Lower lobe of right lung (tissue), 2 donors: ENCODE data around the gene GTSE1. TPM values are rescaled to one million over a fixed set of nuclear protein-coding genes. Genes with fewer than 3 reads are reported as not detected.

Experiments
- ATAC-seq, 2 donors: fragments of 200-7000 bp; cut with Tn5 transposase; one replicate each; pipeline ENCODE4 v1.9.1; 2020 to 2022; ENCODE audit warnings: mild to moderate bottlenecking in 2 of 2, moderate library complexity in 2 of 2
- DNase-seq: peaks from one replicate; pipeline ENCODE4 v3.0.0-alpha.2; 2020
- H3K27ac ChIP-seq: fragments of 200-600 bp; one replicate; pipeline ENCODE4 v1.8.0; 2022
- H3K27me3 ChIP-seq: fragments of 200-600 bp; one replicate; pipeline ENCODE4 v1.8.0; 2022; ENCODE audit warnings: low read depth
- H3K36me3 ChIP-seq: fragments of 200-600 bp; one replicate; pipeline ENCODE4 v1.8.0; 2022; ENCODE audit warnings: mild to moderate bottlenecking
- H3K4me1 ChIP-seq: fragments of 200-600 bp; one replicate; pipeline ENCODE4 v1.8.0; 2022
- H3K4me3 ChIP-seq: fragments of 200-600 bp; one replicate; pipeline ENCODE4 v1.8.0; 2022; ENCODE audit warnings: mild to moderate bottlenecking
- H3K9me3 ChIP-seq: fragments of 200-600 bp; one replicate; pipeline ENCODE4 v1.8.0; 2022
- intact Hi-C: fragments of 100-400 bp; cut with DNase I; formaldehyde crosslinking; loops from one replicate; pipeline ENCODE4 v1.11.0; 2022
- total RNA-seq: library from RNA; stranded (reverse); fragmentation: NEBNext Ultra II Directional; extraction: Animal tissue kit (Norgen Biotek cat#: 25700); gene quantifications from one replicate; pipeline ENCODE4 v1.2.1, GENCODE V29; 2021
- TF ChIP-seq, protein P1 (sequence below): fragments of 200-600 bp; IDR thresholded peaks from one replicate; pipeline ENCODE4 v1.8.0; 2022; ENCODE audit warnings: antibody characterized with exemption, mild to moderate bottlenecking
- donor health status: DM: no; HTN: yes; CAD: no; lungs with severe emphysema.

GTSE1 gene
- total RNA-seq, 1 donor from 2014 or later: 1.4 TPM

DNA sequence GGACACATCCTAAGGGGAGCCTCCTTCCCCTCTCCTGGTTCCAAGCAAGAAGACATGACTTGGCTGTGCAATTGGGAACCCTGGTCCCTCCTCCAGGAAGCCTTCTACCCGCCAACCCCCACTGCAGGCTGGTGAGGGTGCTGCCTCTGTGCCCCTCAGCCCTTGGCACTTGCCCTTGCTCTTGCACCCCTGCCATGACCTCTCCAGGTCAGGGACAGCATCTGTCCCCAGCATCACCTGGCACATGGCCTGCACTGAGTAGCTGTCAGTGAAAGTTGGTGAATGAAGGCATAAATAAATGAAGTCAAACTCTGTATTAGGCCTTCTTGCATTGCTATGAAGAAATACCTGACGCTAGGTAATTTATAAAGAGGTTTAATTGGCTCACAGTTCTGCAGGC is 1.9 kb upstream of the GTSE1 start:
- no peak for DNase-seq

DNA sequence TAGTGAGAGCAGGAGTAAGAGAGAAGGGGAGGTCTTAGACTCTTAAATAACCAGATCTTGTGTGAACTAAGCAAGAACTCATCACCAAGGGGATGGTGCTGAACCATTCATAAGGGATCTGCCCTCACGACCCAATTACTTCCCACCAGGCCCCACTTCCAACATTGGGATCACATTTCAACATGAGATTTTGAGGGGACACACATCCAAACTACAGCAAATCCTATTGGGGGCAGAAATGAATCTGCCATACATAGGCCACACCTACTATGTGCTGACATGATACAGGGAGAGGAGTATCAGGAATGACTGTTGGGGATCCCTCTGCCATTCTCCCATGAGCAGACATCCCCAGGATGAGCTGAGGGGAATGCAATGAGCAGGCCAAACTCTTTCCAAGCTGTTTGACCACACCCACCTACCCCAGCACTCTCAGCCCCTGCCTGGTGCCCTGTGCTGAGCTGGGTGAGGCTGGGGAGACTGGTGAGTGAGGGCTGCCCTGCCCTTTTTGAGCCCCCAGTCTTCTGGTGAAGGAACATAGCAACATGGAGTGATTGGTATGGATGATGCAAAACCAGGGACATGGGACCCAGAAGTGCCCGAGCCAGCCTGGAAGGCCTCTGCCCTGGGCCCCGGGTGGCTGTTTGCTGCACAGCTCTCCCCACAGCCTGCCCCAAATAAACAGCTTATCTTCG is 1.2 kb upstream of the GTSE1 start:
- H3K4me1 ChIP-seq: peaks cover 16% of the 10 kb centered on the region
- intact Hi-C loops: no loop called here
- peak overlapping the region; percentile 97 for H3K27ac ChIP-seq
- H3K4me3 ChIP-seq: peak overlapping the region; percentile 83
- H3K9me3 ChIP-seq: peaks cover 4% of the 10 kb centered on the region
- DNase-seq (peak; percentile 38), ATAC-seq (no peak)
- H3K27me3 ChIP-seq: no peaks in the 10 kb centered on the region
- peaks cover 27% of the 10 kb centered on the region for H3K36me3 ChIP-seq
- TF ChIP-seq, protein P1, sequence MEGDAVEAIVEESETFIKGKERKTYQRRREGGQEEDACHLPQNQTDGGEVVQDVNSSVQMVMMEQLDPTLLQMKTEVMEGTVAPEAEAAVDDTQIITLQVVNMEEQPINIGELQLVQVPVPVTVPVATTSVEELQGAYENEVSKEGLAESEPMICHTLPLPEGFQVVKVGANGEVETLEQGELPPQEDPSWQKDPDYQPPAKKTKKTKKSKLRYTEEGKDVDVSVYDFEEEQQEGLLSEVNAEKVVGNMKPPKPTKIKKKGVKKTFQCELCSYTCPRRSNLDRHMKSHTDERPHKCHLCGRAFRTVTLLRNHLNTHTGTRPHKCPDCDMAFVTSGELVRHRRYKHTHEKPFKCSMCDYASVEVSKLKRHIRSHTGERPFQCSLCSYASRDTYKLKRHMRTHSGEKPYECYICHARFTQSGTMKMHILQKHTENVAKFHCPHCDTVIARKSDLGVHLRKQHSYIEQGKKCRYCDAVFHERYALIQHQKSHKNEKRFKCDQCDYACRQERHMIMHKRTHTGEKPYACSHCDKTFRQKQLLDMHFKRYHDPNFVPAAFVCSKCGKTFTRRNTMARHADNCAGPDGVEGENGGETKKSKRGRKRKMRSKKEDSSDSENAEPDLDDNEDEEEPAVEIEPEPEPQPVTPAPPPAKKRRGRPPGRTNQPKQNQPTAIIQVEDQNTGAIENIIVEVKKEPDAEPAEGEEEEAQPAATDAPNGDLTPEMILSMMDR: no peak

More for the DNA sequence above, 1.9 kb upstream of the GTSE1 start:
- H3K9me3 ChIP-seq: peaks cover 4% of the 10 kb centered on the region
- no peak overlapping the region for H3K27ac ChIP-seq
- intact Hi-C loops: no loop called here
- H3K4me1 ChIP-seq: peaks cover 16% of the 10 kb centered on the region
- no peak overlapping the region for H3K4me3 ChIP-seq
- no peak for ATAC-seq
- TF ChIP-seq, protein P1: no peak
- H3K36me3 ChIP-seq: peaks cover 27% of the 10 kb centered on the region
- no peaks in the 10 kb centered on the region for H3K27me3 ChIP-seq

DNA sequence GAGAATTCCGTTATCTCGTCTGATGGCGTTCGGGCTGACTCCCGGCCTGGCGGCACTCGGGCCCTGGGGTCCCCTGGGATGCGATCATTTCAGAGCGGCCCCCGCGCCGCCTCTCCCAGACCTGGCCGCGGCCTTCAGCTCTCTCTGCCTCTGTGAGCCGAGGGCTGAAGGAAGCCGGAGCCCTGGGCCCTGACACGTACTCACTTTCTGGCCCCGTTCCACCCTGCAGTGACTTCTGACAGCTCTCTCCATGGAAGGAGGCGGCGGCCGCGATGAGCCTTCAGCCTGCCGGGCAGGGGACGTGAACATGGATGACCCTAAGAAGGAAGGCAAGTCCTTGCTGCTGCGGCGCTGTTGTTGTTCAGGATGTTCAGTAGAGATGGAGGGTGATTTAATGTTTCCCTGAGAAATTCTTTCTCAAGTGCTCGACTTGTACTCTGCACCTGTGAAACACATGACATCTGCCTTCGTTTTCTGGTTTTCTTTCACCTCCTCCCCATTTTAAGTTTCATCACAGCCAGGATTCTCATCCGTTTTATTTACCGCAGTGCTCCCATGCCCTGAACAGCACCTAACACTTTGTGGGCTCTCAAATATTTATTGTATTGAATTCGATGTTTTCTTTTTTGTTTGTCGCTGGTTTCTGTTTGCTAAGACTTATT is 612 bp downstream of the GTSE1 start:
- peak overlapping the region; percentile 83 for H3K4me3 ChIP-seq
- intact Hi-C loops: no loop called here
- ATAC-seq: peak; percentile 1 to 3
- peaks cover 14% of the 10 kb centered on the region for H3K36me3 ChIP-seq
- no peaks in the 10 kb centered on the region for H3K27me3 ChIP-seq
- H3K9me3 ChIP-seq: no peaks in the 10 kb centered on the region
- H3K27ac ChIP-seq: no peak overlapping the region
- H3K4me1 ChIP-seq: peaks cover 16% of the 10 kb centered on the region
- TF ChIP-seq, protein P1: no peak
- peak; percentile 52 for DNase-seq

DNA sequence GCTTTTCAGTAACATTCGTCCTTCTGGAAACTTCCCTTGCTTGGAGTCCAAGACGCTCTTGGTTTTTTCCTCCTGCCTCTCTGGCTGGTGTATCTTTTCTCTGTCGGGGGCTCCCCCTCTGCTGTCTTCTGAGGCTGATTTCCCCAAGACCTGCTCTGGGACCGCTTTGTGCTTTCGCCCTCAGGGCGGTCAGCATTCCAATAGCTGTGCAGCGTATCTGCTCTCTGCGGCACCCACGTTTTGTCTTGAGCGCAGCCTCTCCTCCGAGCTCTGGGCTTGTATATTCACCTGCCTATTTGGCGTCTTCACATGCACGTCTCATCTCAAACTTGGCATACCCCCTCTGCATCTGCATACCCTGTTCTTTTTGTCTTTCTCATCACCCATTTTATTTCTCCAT is 2.4 kb downstream of the GTSE1 start:
- TF ChIP-seq, protein P1: no peak
- DNase-seq: no peak
- Histone ChIP-seq H3K27me3 (no peaks in the 10 kb centered on the region), H3K36me3 (no peaks in the 10 kb centered on the region), H3K27ac (no peak overlapping the region), H3K4me1 (peaks cover 16% of the 10 kb centered on the region), H3K9me3 (no peaks in the 10 kb centered on the region), H3K4me3 (no peak overlapping the region)
- intact Hi-C loops: no loop called here
- ATAC-seq: no peak

DNA sequence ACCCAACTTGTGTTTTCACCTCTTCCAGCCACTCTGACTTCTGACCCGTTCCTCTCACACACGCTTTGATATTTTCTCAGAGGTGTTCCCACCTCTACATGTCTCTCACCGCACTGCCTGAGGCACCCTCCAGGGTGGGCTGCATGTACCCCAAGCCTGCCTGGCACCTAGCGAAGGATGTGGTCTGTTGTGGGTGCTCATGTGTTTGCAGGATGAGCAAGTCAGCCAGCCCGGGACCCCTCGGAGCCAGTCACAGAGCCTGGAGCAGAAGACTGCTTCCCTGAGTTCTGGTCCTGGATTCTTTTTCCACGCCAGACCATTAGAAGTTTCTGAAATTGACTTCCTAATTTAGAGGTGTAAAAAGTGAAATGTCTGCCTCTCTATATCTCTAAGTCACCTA is 3.8 kb downstream of the GTSE1 start:
- no peaks in the 10 kb centered on the region for H3K9me3 ChIP-seq
- H3K4me1 ChIP-seq: peaks cover 14% of the 10 kb centered on the region
- DNase-seq: peak; percentile 32
- intact Hi-C loops: no loop called here
- TF ChIP-seq, protein P1: no peak
- H3K36me3 ChIP-seq: no peaks in the 10 kb centered on the region
- no peak overlapping the region for H3K4me3 ChIP-seq
- ATAC-seq: no peak
- no peak overlapping the region for H3K27ac ChIP-seq
- H3K27me3 ChIP-seq: no peaks in the 10 kb centered on the region
